NCI-H2081 treated with DMSO at 0.1 percent for 48 hours (cell line): ENCODE results near the gene CDH4.

Source experiments
- DNase-seq: peaks from one replicate; lab custom pipeline; 2025; lab: John Stamatoyannopoulos, UW

Gene CDH4

GRCh38 chr20:61736001-61736635 lies 484.1 kb downstream of the CDH4 start:
- no peak for DNase-seq

GRCh38 chr20:61736751-61737310 lies 484.8 kb downstream of the CDH4 start:
- DNase-seq = no peak

GRCh38 chr20:61737346-61737745 lies 485.3 kb downstream of the CDH4 start:
- no peak for DNase-seq

GRCh38 chr20:61737812-61738443 lies 485.9 kb downstream of the CDH4 start:
- no peak for DNase-seq

- DNase-seq = no peak
Measured at GRCh38 chr20:61738601-61739069, 486.6 kb downstream of the CDH4 start.

- no peak for DNase-seq
Measured at GRCh38 chr20:61739086-61739831, 487.2 kb downstream of the CDH4 start.

- no peak for DNase-seq
Measured at GRCh38 chr20:61739832-61740118, 487.7 kb downstream of the CDH4 start.

- DNase-seq = no peak
Measured at GRCh38 chr20:61742097-61742825, 490.2 kb downstream of the CDH4 start.

GRCh38 chr20:61743606-61744005 lies 491.5 kb downstream of the CDH4 start:
- DNase-seq = no peak

- no peak for DNase-seq
Measured at GRCh38 chr20:61744691-61745396, 492.8 kb downstream of the CDH4 start.

GRCh38 chr20:61745397-61746146 lies 493.5 kb downstream of the CDH4 start:
- DNase-seq = no peak

GRCh38 chr20:61746147-61746646 lies 494.1 kb downstream of the CDH4 start:
- DNase-seq = no peak

- DNase-seq = no peak
Measured at GRCh38 chr20:61746781-61747180, 494.7 kb downstream of the CDH4 start.

- no peak for DNase-seq
Measured at GRCh38 chr20:61748376-61748775, 496.3 kb downstream of the CDH4 start.

GRCh38 chr20:61749406-61750075 lies 497.5 kb downstream of the CDH4 start:
- no peak for DNase-seq

- no peak for DNase-seq
Measured at GRCh38 chr20:61750093-61750492, 498.0 kb downstream of the CDH4 start.

GRCh38 chr20:61752576-61752975 lies 500.5 kb downstream of the CDH4 start:
- no peak for DNase-seq

- DNase-seq = no peak
Measured at GRCh38 chr20:61753316-61753942, 501.4 kb downstream of the CDH4 start.
